H1 (cell line): ENCODE results near the gene MGAT5. TPM values are rescaled to one million over a fixed set of nuclear protein-coding genes. Genes with fewer than 3 reads are reported as not detected.

Experiments used
- CTCF ChIA-PET: fragments of 300-600 bp; sonication (Branson Sonifier 250); formaldehyde crosslinking; loops from one replicate; lab custom pipeline; 2021; ENCODE audit not compliant: partially characterized antibody; lab: Charles Lee
- POLR2A ChIA-PET: fragments of 300-600 bp; sonication (Branson Sonifier 250); formaldehyde crosslinking; loops from one replicate; lab custom pipeline; 2021; ENCODE audit warnings: inconsistent platforms; ENCODE audit not compliant: partially characterized antibody; lab: Charles Lee
- DNase-seq, 2 experiments: peaks; one replicate each; pipeline versions ENCODE4 v3.0.0 to v3.0.0-alpha.2; 2010 to 2022; ENCODE audit warnings: low spot score in 2 of 2, low read depth in 1 of 2, mixed read lengths in 1 of 2
- FAIRE-seq: peaks from 2 replicates; lab custom pipeline; 2011; peaks lifted over from hg19 to GRCh38; lab: Jason Lieb, UNC
- H2AFZ ChIP-seq: 2 replicates; pipeline ENCODE4 v1.8.1; 2012; ENCODE audit warnings: low read length, inconsistent platforms
- H2AK5ac ChIP-seq: 2 replicates; pipeline ENCODE4 v1.6.1; 2013; ENCODE audit warnings: low read depth, low read length
- H2BK120ac ChIP-seq: replicated peaks from 2 replicates; pipeline ENCODE3; 2013; ENCODE audit warnings: low read depth, low read length, inconsistent platforms
- H2BK12ac ChIP-seq: 2 replicates; pipeline ENCODE4 v1.6.1; 2013; ENCODE audit warnings: low read depth, low read length
- H2BK15ac ChIP-seq: 2 replicates; pipeline ENCODE4 v1.6.1; 2013; ENCODE audit warnings: low read length
- H2BK20ac ChIP-seq: 2 replicates; pipeline ENCODE4 v1.6.1; 2013; ENCODE audit warnings: low read length
- H2BK5ac ChIP-seq: 2 replicates; pipeline ENCODE4 v1.6.1; 2013; ENCODE audit warnings: low read depth, low read length
- H3K14ac ChIP-seq: 2 replicates; pipeline ENCODE4 v1.6.1; 2013; ENCODE audit warnings: inconsistent platforms; ENCODE audit not compliant: insufficient read length
- H3K18ac ChIP-seq: 2 replicates; pipeline ENCODE4 v1.6.1; 2013; ENCODE audit warnings: low read length; ENCODE audit errors: extremely low read depth
- H3K23ac ChIP-seq: 2 replicates; pipeline ENCODE4 v1.6.1; 2013; ENCODE audit warnings: inconsistent platforms; ENCODE audit not compliant: insufficient read length
- H3K23me2 ChIP-seq: 2 replicates; pipeline ENCODE4 v1.6.1; 2013; ENCODE audit warnings: low read depth, low read length
- H3K27ac ChIP-seq: 2 replicates; pipeline ENCODE4 v1.6.1; 2011; ENCODE audit warnings: low read depth, low read length, inconsistent platforms
- H3K27me3 ChIP-seq, 4 experiments: replicated peaks in 1 of 4; 1 replicate in 1 of 4; 2 replicates in 3 of 4; pipeline versions ENCODE4 v1.6.1 to v1.8.1; 2011 to 2013; ENCODE audit warnings: low read length in 3 of 4, mild to moderate bottlenecking in 3 of 4, inconsistent platforms in 2 of 4, mixed read lengths in 2 of 4, moderate library complexity in 1 of 4; ENCODE audit not compliant: control insufficient read depth in 3 of 4, insufficient read depth in 3 of 4; ENCODE audit errors: extremely low read depth in 1 of 4
- H3K36me3 ChIP-seq, 4 experiments: 2 replicates each; pipeline versions ENCODE4 v1.6.1 to v1.8.1; 2011 to 2013; ENCODE audit warnings: mild to moderate bottlenecking in 4 of 4, low read length in 3 of 4, moderate library complexity in 2 of 4, control low read depth in 1 of 4, inconsistent platforms in 1 of 4; ENCODE audit not compliant: insufficient read depth in 4 of 4, control insufficient read depth in 2 of 4
- H3K4ac ChIP-seq: replicated peaks from 2 replicates; pipeline ENCODE3; 2013; ENCODE audit warnings: low read length, low read depth, mixed read lengths, inconsistent platforms; ENCODE audit not compliant: insufficient read length
- H3K4me1 ChIP-seq, 4 experiments: replicated peaks in 1 of 4; 1 replicate in 1 of 4; 2 replicates in 3 of 4; pipeline versions ENCODE4 v1.6.1 to v1.8.1; 2011 to 2013; ENCODE audit warnings: low read length in 3 of 4, inconsistent platforms in 2 of 4, mixed read lengths in 1 of 4; ENCODE audit not compliant: insufficient read depth in 4 of 4, control insufficient read depth in 3 of 4
- H3K4me2 ChIP-seq, 2 experiments: 2 replicates each; pipeline versions ENCODE4 v1.6.1 to v1.8.1; 2011 to 2013; ENCODE audit warnings: low read depth in 2 of 2, low read length in 2 of 2, control low read depth in 1 of 2, inconsistent platforms in 1 of 2, mild to moderate bottlenecking in 1 of 2; ENCODE audit not compliant: insufficient read depth in 1 of 2
- H3K4me3 ChIP-seq, 4 experiments: fragments of 200-600, 300-600 bp in 1 of 4; sonication (generic), shearing (Covaris generic), sonication (Bioruptor Twin) in 1 of 4; 2 replicates each; pipeline versions ENCODE4 v1.5.1 to v1.8.1; 2011 to 2016; ENCODE audit warnings: low read length in 4 of 4, low read depth in 3 of 4, control low read depth in 2 of 4, inconsistent platforms in 2 of 4, mild to moderate bottlenecking in 2 of 4, mixed read lengths in 1 of 4, moderate library complexity in 1 of 4; ENCODE audit not compliant: insufficient read depth in 2 of 4; ENCODE audit errors: extremely low read depth in 1 of 4
- H3K56ac ChIP-seq: replicated peaks from 2 replicates; pipeline ENCODE3; 2013; ENCODE audit warnings: low read depth, mild to moderate bottlenecking, mixed read lengths, low read length, inconsistent platforms; ENCODE audit not compliant: insufficient read length
- H3K79me1 ChIP-seq: 2 replicates; pipeline ENCODE4 v1.6.1; 2013; ENCODE audit warnings: low read depth, low read length, control low read depth
- H3K79me2 ChIP-seq, 2 experiments: 2 replicates each; pipeline versions ENCODE4 v1.6.1 to v1.8.1; 2012 to 2013; ENCODE audit warnings: low read length in 2 of 2, mild to moderate bottlenecking in 2 of 2, inconsistent platforms in 1 of 2; ENCODE audit not compliant: insufficient read depth in 2 of 2, control insufficient read depth in 1 of 2
- H3K9ac ChIP-seq, 4 experiments: replicated peaks in 1 of 4; 1 replicate in 1 of 4; 2 replicates in 3 of 4; pipeline versions ENCODE4 v1.6.1 to v1.8.1; 2011 to 2013; ENCODE audit warnings: low read depth in 3 of 4, low read length in 3 of 4, control low read depth in 2 of 4, mild to moderate bottlenecking in 2 of 4, moderate library complexity in 2 of 4, inconsistent platforms in 1 of 4; ENCODE audit errors: extremely low read depth in 1 of 4
- H3K9me3 ChIP-seq, 2 experiments: 2 replicates each; pipeline versions ENCODE4 v1.6.1 to v1.8.1; 2012 to 2013; ENCODE audit warnings: mild to moderate bottlenecking in 2 of 2, moderate library complexity in 2 of 2, control low read depth in 1 of 2, inconsistent platforms in 1 of 2, low read depth in 1 of 2, low read length in 1 of 2, mixed read lengths in 1 of 2; ENCODE audit not compliant: insufficient read depth in 2 of 2
- H4K20me1 ChIP-seq, 2 experiments: replicated peaks in 1 of 2; 2 replicates each; pipeline versions ENCODE3 to v1.8.1; 2011 to 2013; ENCODE audit warnings: inconsistent platforms in 2 of 2, low read length in 2 of 2, mild to moderate bottlenecking in 1 of 2; ENCODE audit not compliant: insufficient read depth in 2 of 2, control insufficient read depth in 1 of 2
- H4K5ac ChIP-seq: 2 replicates; pipeline ENCODE4 v1.6.1; 2013; ENCODE audit warnings: low read length, low read depth, mixed read lengths, inconsistent platforms; ENCODE audit not compliant: insufficient read length
- H4K8ac ChIP-seq: 2 replicates; pipeline ENCODE4 v1.8.0; 2013; ENCODE audit warnings: mild to moderate bottlenecking, moderate library complexity, low read length, inconsistent platforms; ENCODE audit not compliant: insufficient read depth; ENCODE audit errors: extremely low read depth
- H4K91ac ChIP-seq: replicated peaks from 2 replicates; pipeline ENCODE3; 2013; ENCODE audit warnings: low read length, mixed read lengths, inconsistent platforms; ENCODE audit not compliant: insufficient read length
- WGBS, 2 experiments: shearing (Covaris generic) in 1 of 2; methylation state at CpG; one replicate each; pipeline versions ENCODE4 v1.1.6 to v1.1.7; 2013 to 2015; ENCODE audit warnings: low lambda C conversion rate in 2 of 2, mixed read lengths in 2 of 2, inconsistent platforms in 1 of 2, low coverage in 1 of 2, missing lambda C conversion rate in 1 of 2; ENCODE audit not compliant: insufficient replicate concordance in 2 of 2, insufficient coverage in 1 of 2, insufficient read length in 1 of 2; ENCODE audit errors: extremely low coverage in 1 of 2, missing lambda C conversion rate in 1 of 2; 5-methylcytosine and 5-hydroxymethylcytosine counted together
- polyA plus RNA-seq, 7 experiments: library from polyadenylated mRNA; depleted of rRNA in 3 of 7; stranded (reverse) in 5 of 7; unstranded in 2 of 7; fragments of >200 nt in 5 of 7; fragments of 200-250 nt in 2 of 7; gene quantifications; 1 replicate in 5 of 7; 2 replicates in 1 of 7; 4 replicates in 1 of 7; pipeline versions ENCODE4 v1.2.1 to v1.2.3, GENCODE V29; 2011 to 2013; ENCODE audit warnings: missing spikeins in 2 of 7, mixed read lengths in 2 of 7
- total RNA-seq: library from RNA; stranded (reverse); fragmentation: NEBNext Ultra II Directional; extraction: Animal tissue kit (Norgen Biotek cat#: 25700); gene quantifications from 2 replicates; pipeline ENCODE4 v1.2.1, GENCODE V29; 2021

MGAT5 gene
- total and polyA plus RNA-seq, 2 of the 8 experiments (the other 6 are each of a cell fraction or from before 2014, with no cell fraction given), result 11.2 to 49.2 TPM

GRCh38 chr2:134370655-134371445 is 117.0 kb downstream of the MGAT5 start:
- H3K27me3 ChIP-seq, result no peaks in the 10 kb centered on the region
- no peak overlapping the region for H2BK12ac ChIP-seq
- no peak overlapping the region for H4K5ac ChIP-seq
- H3K79me1 ChIP-seq, result no peaks in the 10 kb centered on the region; the same call in 1 of the 2 replicates
- no peak overlapping the region for H3K9ac ChIP-seq
- WGBS, 2 experiments, result 94% methylated on average over 10 of the region's 10 CpGs; no CpG with 5 or more reads in 1 of the 2 experiments
- H2AK5ac ChIP-seq, result no peak overlapping the region
- ChIA-PET POLR2A (no interaction called here), CTCF (interaction anchor here (0.7 to 2.6 kb wide), 4 partner anchors 35 to 125 kb away, joined by 3 to 7 read pairs (median 4); no protein-coding TSS in a partner anchor)
- no peak overlapping the region for H3K18ac ChIP-seq
- H3K27ac ChIP-seq, result no peak overlapping the region
- no peak overlapping the region for H2BK20ac ChIP-seq
- H3K56ac ChIP-seq, result no peak overlapping the region
- no peak for DNase-seq
- no peak overlapping the region for H2BK15ac ChIP-seq
- H2AFZ ChIP-seq, result no peak overlapping the region
- H3K14ac ChIP-seq, result no peak overlapping the region
- H4K8ac ChIP-seq, result no peak overlapping the region
- H3K79me2 ChIP-seq, result no peaks in the 10 kb centered on the region
- no peaks in the 10 kb centered on the region for H3K9me3 ChIP-seq
- H4K91ac ChIP-seq, result no peak overlapping the region
- no peak overlapping the region for H3K4ac ChIP-seq
- H3K4me2 ChIP-seq, result no peak overlapping the region
- no peak overlapping the region for H3K4me3 ChIP-seq
- H2BK120ac ChIP-seq, result no peak overlapping the region
- H3K4me1 ChIP-seq, result no peaks in the 10 kb centered on the region
- no peak for FAIRE-seq
- no peak overlapping the region for H2BK5ac ChIP-seq
- no peaks in the 10 kb centered on the region for H4K20me1 ChIP-seq
- no peak overlapping the region for H3K23ac ChIP-seq
- H3K36me3 ChIP-seq, result peaks cover 0 to 3% (median 0%) of the 10 kb centered on the region in 4 experiments; a peak in 1 of 8 replicates
- H3K23me2 ChIP-seq, result no peaks in the 10 kb centered on the region; the same call in 1 of the 2 replicates
